ENCODE data around the gene CRISPLD2. TPM values are rescaled to one million over a fixed set of nuclear protein-coding genes. Genes with fewer than 3 reads are reported as not detected.

CRISPLD2 gene
- total RNA-seq: 0.33 and 0.38 TPM in 2 replicates

GRCh38 chr16:84819644-84820304 lies at the start of gene CRISPLD2:
Gene CRISPLD2, plus strand, starts transcription at chr16:84819985. Its CDS starts 18,511 bp downstream, at chr16:84838496.

Other genes starting within 250 kb of the CRISPLD2 start
- 224 and 273 TPM in 2 replicates for gene COTL1, start 201.9 kb upstream of the CRISPLD2 start, total RNA-seq
- 49.9 and 64.7 TPM in 2 replicates for gene KLHL36, start 171.5 kb upstream of the CRISPLD2 start, total RNA-seq
- 69.6 and 74.6 TPM in 2 replicates for gene USP10, start 120.0 kb upstream of the CRISPLD2 start, total RNA-seq
- gene ZDHHC7, start 191.6 kb downstream of the CRISPLD2 start, total RNA-seq: 57.2 and 64.7 TPM in 2 replicates
- 7.4 and 8.2 TPM in 2 replicates for gene KIAA0513, start 207.8 kb downstream of the CRISPLD2 start, total RNA-seq

All from vein endothelial cell (primary cell).